Lower lobe of right lung (tissue), 2 donors: ENCODE measurements around the gene CSAG1. TPM values are rescaled to one million over a fixed set of nuclear protein-coding genes. Genes with fewer than 3 reads are reported as not detected.
"Not testable (repeated sequence)": the region's sequence is repeated elsewhere in the genome, so short reads cannot be mapped to it uniquely, and the experiment has no call there.

Source experiments
- ATAC-seq, 2 donors: fragments of 200-7000 bp; cut with Tn5 transposase; one replicate each; pipeline ENCODE4 v1.9.1; 2020 to 2022; ENCODE audit warnings: mild to moderate bottlenecking in 2 of 2, moderate library complexity in 2 of 2
- DNase-seq: peaks from one replicate; pipeline ENCODE4 v3.0.0-alpha.2; 2020
- H3K27ac ChIP-seq: fragments of 200-600 bp; one replicate; pipeline ENCODE4 v1.8.0; 2022
- H3K27me3 ChIP-seq: fragments of 200-600 bp; one replicate; pipeline ENCODE4 v1.8.0; 2022; ENCODE audit warnings: low read depth
- H3K36me3 ChIP-seq: fragments of 200-600 bp; one replicate; pipeline ENCODE4 v1.8.0; 2022; ENCODE audit warnings: mild to moderate bottlenecking
- H3K4me1 ChIP-seq: fragments of 200-600 bp; one replicate; pipeline ENCODE4 v1.8.0; 2022
- H3K4me3 ChIP-seq: fragments of 200-600 bp; one replicate; pipeline ENCODE4 v1.8.0; 2022; ENCODE audit warnings: mild to moderate bottlenecking
- H3K9me3 ChIP-seq: fragments of 200-600 bp; one replicate; pipeline ENCODE4 v1.8.0; 2022
- intact Hi-C: fragments of 100-400 bp; cut with DNase I; formaldehyde crosslinking; loops from one replicate; pipeline ENCODE4 v1.11.0; 2022
- total RNA-seq: library from RNA; stranded (reverse); fragmentation: NEBNext Ultra II Directional; extraction: Animal tissue kit (Norgen Biotek cat#: 25700); gene quantifications from one replicate; pipeline ENCODE4 v1.2.1, GENCODE V29; 2021
- donor health status: DM: no; HTN: yes; CAD: no; lungs with severe emphysema.

CSAG1 gene
- total RNA-seq, 1 donor from 2014 or later = not detected

- DNase-seq, H3K4me3 ChIP-seq, ATAC-seq, intact Hi-C loops, H3K27me3 ChIP-seq, H3K4me1 ChIP-seq, H3K36me3 ChIP-seq, H3K9me3 ChIP-seq, H3K27ac ChIP-seq: not testable (repeated sequence)
Measured at GRCh38 chrX:152706500-152706899, 27.0 kb downstream of the CSAG1 start.

GRCh38 chrX:152700390-152700789, 33.1 kb downstream of the CSAG1 start:
- DNase-seq, H3K36me3 ChIP-seq, intact Hi-C loops, H3K27ac ChIP-seq, H3K4me3 ChIP-seq, H3K9me3 ChIP-seq, H3K27me3 ChIP-seq, H3K4me1 ChIP-seq, ATAC-seq: not testable (repeated sequence)

GRCh38 chrX:152697952-152698931, 35.3 kb downstream of the CSAG1 start, which contains the start of gene MAGEA3:
MAGEA3 (plus strand) TSS chrX:152698794; CDS start chrX:152700833, 2,039 bp downstream.
- H3K27ac ChIP-seq, DNase-seq, H3K4me3 ChIP-seq, H3K27me3 ChIP-seq, H3K36me3 ChIP-seq, ATAC-seq, intact Hi-C loops, H3K4me1 ChIP-seq, H3K9me3 ChIP-seq: not testable (repeated sequence)

- H3K9me3 ChIP-seq, H3K4me3 ChIP-seq, intact Hi-C loops, H3K27ac ChIP-seq, H3K36me3 ChIP-seq, H3K4me1 ChIP-seq, H3K27me3 ChIP-seq, DNase-seq: not testable (repeated sequence)
- peak in 1 of 2 donors; percentile 46 for ATAC-seq
Measured at GRCh38 chrX:152681012-152681411, 52.5 kb downstream of the CSAG1 start.

Other genes with a start within 250 kb of the CSAG1 start
- gene GABRQ, start 95.8 kb downstream of the CSAG1 start, total RNA-seq = not detected
- not detected for gene MAGEA3, start 34.9 kb downstream of the CSAG1 start, total RNA-seq
- gene CSAG2, start 24.4 kb downstream of the CSAG1 start, total RNA-seq = not detected
- not detected for gene MAGEA2B, start 19.1 kb downstream of the CSAG1 start, total RNA-seq
- gene MAGEA12, start within 50 bp of the CSAG1 start, total RNA-seq = not detected
- gene MAGEA2, start 20.1 kb upstream of the CSAG1 start, total RNA-seq = not detected
- not detected for gene CSAG3, start 25.5 kb upstream of the CSAG1 start, total RNA-seq
- gene MAGEA6, start 36.0 kb upstream of the CSAG1 start, total RNA-seq = not detected
- gene CETN2, start 97.0 kb upstream of the CSAG1 start, total RNA-seq = 33.2 TPM
- gene NSDHL, start 97.3 kb upstream of the CSAG1 start, total RNA-seq = 18.1 TPM
- gene ZNF185, start 164.3 kb upstream of the CSAG1 start, total RNA-seq = 17.9 TPM